AML-193 (cell line): ENCODE results near the gene TAP1.
A peak's percentile ranks its signal among the peaks of the same experiment; 100 is the strongest.
"Not testable (repeated sequence)": the region's sequence is repeated elsewhere in the genome, so short reads cannot be mapped to it uniquely, and the experiment has no call there.

Source experiments
- DNase-seq, 2 experiments: peaks; one replicate each; lab custom pipeline; 2025; lab: John Stamatoyannopoulos, UW

Gene TAP1

GRCh38 chr6:32853541-32854375 lies at the start of gene TAP1, which contains the start of gene PSMB9:
TAP1 (minus strand) TSS chr6:32853704; CDS start chr6:32853636, 68 bp downstream.
PSMB9 (plus strand) TSS chr6:32854192; CDS start chr6:32854230, 38 bp downstream.
- peak; percentile 95 to 99 for DNase-seq

DNA sequence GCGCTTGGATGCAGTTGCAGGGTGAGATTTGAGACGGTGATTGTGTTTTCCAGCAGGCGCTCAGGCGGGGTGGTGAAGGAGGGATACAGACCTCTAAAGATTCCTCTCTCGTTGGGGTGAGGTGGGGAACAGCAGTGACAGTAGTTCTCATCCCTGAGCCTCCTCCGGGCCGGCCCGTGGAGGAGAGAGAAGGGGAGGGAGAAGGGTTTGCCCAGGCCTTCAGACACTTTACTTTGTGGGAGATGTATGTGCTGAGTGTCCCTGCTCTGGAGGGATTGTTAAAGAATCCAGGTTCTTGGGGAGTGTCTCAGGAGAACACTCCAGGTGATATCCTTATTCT lies 41.5 kb upstream of the TAP1 start:
- no peak for DNase-seq

GRCh38 chr6:32894085-32895005 lies 40.8 kb upstream of the TAP1 start:
- DNase-seq = peak; percentile 38 to 53

GRCh38 chr6:32890831-32891230 lies 37.3 kb upstream of the TAP1 start:
- DNase-seq = peak in 1 of 2 experiments; percentile 30

GRCh38 chr6:32889533-32889932 lies 36.0 kb upstream of the TAP1 start:
- DNase-seq = no peak

DNA sequence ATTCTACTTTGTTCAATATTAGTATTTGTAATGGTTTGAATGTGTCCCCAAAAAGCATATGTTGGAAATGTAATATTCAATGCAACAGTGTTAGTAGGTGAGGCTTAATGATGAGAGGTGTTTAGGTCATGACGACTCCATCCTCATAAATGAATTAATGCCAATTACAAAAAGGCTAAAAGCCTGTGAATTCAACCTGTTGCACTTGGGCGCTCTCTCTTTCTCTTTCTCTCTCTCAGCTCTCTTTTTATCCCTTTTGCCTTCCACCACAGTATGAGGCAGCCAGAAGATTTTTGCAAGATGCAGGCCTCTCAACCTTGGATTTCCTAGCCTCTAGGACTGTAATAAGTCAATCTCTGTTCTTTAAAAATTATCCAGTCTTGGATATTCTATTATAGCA lies 35.1 kb upstream of the TAP1 start:
- DNase-seq = no peak

DNA sequence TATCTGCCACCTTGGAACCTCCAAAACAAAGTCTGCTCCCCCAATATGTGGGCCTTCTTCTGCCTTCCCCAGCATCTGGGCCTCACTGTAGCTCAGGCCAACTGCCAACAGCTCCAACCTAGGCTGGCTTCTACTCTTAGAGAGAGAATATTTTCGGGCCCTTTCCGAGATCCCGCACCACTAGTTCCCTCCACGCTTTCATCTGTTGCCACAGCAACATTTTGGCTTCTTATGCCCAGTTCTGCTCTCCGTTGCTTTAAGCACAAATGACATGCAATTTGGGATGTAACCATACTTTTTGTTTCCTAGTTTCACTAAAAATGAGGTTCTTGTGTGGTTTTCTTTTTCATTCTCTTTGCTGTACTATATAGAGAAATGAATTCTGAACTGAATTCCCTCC lies 34.1 kb upstream of the TAP1 start:
- no peak for DNase-seq

- no peak for DNase-seq
Measured at GRCh38 chr6:32886681-32887383, 33.3 kb upstream of the TAP1 start.

GRCh38 chr6:32885698-32886286 lies 32.3 kb upstream of the TAP1 start:
- DNase-seq = peak; percentile 69 to 87

- no peak for DNase-seq
Measured at GRCh38 chr6:32883789-32884188, 30.3 kb upstream of the TAP1 start.

DNA sequence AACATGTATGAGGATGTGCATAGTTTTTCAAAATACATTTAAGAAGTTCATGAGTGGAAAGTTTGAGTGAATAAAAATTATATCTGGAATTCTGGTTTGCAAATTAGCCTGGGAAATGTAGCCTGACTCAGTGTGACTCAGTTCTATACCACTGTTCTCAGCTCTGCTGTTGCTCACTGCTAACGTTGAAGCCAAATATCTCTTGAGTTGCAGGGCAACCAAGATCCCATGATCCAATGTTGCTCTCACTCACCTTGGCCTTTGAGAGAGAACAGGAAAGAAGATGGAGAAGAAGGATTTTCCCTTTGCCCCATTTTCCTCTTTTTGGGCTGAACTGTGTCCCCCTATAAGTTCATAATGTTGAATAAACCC lies 29.4 kb upstream of the TAP1 start:
- no peak for DNase-seq

- not testable (repeated sequence) for DNase-seq
Measured at GRCh38 chr6:32880962-32881361, 27.5 kb upstream of the TAP1 start.

DNA sequence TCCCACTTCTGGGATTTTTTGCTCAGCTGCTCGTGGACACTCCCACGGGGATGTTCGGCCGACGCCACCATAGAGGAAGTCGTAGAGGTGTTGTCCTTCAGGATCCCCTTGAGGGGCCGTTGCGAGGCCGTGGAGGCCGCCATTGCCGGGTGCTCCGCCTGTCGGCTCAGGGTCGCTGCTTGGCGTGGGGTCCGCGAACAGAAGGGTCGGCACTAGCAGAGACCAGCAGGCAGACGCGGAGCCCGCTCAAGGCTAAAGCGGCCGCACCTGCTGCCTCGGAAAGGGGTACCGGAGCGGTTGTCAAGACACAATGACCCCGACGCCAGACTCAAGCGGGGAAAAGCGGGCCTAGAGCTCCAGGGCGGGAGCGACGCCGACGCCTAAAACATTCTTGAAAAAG lies 26.2 kb upstream of the TAP1 start:
- no peak for DNase-seq

- no peak for DNase-seq
Measured at GRCh38 chr6:32876603-32877002, 23.1 kb upstream of the TAP1 start.

DNA sequence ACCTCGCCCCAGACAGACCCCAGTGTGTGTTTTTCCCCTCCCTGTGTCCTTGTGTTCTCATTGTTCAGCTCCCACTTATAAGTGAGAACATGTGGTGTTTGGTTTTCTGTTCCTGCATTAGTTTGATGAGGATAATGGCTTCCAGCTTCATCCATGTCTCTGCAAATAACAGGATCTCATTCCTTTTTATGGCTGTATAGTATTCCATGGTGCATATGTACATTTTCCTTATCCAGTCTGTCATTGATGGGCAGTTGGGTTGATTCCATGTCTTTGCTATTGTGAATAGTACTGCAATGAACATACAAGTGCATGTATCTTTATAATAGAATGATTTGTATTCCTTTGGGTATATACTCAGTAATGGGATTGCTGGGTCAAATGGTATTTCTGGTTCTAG lies 20.4 kb upstream of the TAP1 start:
- not testable (repeated sequence) for DNase-seq

- DNase-seq = peak; percentile 77 to 85
Measured at GRCh38 chr6:32868257-32868788, 14.8 kb upstream of the TAP1 start.

DNA sequence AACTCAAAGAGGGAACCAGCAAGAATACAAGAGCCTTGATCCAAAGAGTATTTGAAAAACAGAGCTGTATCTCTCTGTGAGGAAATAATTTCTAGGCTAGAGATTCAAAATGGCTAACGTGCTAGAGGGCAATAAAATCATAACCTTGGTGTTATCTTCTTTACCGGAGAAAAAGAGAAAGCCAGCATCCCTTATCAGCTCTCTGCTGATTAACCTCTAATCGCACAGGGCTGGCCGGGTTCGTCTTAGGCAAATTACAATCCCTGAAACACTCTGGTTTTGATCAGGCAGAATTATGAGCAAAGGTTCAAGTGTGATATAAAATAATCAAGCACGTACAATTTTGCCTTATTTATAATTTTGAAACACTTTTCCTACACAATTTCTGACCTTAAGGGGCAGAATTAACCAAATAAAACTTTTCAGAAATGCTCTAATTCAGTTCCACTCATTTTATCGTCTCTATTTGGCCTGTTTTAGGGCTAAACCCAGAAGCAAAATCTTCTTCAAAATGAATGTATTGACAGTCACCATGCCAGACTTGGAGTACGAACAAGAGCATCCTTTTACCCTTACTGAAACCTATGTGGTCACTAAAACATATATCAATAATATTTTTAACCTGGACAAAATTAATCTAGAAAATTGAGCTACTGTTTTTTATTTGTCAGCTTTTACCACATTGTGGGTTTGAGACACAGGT lies 14.2 kb upstream of the TAP1 start:
- DNase-seq = no peak

- DNase-seq = peak; percentile 58 to 61
Measured at GRCh38 chr6:32867022-32867477, 13.5 kb upstream of the TAP1 start.

DNA sequence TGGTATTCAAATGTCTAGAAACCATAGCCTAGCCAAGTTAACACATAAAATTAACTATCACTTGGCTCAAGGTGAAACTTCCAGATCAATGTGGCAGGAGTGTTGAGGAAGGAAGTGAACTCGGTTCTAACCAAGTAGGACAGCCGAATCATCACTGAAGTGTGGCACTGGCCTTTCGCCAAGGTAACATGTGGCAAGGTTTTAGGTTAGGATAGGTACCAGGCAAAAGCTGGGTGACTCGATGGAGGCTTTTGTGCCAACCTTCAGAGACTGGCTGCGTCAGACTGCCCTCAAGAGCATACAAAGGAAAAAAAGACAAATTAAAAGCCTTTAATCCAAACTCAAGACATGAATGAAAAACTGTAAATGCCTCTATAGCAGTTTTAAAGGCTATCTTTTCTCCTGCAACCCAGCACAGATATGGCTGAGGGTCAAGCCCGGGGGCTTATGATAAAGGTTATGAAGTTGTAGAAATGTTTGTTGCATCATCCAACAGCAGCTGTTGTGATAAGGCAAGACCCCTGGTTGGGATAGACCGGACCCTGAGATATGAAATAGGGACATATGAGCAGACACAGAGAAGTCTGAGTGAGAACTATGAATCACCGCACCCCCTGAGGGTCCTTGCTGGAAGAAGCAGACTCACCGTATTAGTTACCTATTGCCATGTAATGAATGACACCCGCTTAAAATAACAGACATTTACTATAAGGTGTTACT lies 12.4 kb upstream of the TAP1 start:
- no peak for DNase-seq

GRCh38 chr6:32862725-32863124 lies 9.2 kb upstream of the TAP1 start:
- no peak for DNase-seq
